ENCODE results near the gene PTPRN2. TPM values are rescaled to one million over a fixed set of nuclear protein-coding genes. Genes with fewer than 3 reads are reported as not detected.

Gene PTPRN2
- total RNA-seq, 1 experiment from 2014 or later: not detected

DNA sequence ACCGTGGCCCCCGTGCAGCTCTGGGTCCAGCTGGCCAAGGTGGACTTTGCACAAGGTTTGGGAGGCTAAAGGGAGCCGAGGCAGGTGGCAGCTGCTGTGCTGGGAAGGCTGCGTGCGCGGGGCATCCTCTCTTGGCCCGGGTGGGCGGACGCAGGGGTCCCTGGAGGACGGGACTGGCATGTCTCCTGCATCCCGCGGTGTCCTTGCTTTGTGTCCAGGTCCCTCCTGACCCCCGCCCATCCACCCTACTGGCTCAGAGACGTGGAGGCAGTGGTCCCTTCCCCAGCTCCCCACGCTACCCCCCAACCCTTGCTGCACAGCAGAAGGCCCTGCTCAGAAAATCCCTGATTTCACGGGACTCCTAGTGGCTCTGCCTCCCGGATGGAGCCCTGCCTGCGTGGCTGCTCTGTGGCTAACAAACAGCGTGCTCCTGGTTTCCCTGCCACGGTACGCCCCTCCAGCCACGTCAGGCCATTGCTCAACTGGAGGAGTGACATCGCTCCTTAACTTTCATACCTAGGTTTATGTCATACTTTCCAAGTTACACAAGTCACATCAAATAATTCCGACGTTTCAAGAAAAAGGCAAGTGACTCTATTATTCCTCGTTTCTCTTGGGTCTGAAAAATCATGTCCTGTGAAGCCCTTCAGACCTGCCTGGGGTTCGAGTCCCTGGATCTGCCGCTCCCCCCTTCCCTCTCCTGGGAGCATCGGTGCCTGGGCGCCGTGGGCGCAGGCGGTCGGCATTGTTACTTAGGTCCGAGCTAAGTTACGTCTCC, 829.0 kb downstream of the PTPRN2 start:
- H3K27ac ChIP-seq: no peak overlapping the region
- H3K9me2 ChIP-seq (ENCODE audit: insufficient read depth): no peaks in the 10 kb centered on the region
- CTCF ChIA-PET: no interaction called here
- TF ChIP-seq, protein P1, sequence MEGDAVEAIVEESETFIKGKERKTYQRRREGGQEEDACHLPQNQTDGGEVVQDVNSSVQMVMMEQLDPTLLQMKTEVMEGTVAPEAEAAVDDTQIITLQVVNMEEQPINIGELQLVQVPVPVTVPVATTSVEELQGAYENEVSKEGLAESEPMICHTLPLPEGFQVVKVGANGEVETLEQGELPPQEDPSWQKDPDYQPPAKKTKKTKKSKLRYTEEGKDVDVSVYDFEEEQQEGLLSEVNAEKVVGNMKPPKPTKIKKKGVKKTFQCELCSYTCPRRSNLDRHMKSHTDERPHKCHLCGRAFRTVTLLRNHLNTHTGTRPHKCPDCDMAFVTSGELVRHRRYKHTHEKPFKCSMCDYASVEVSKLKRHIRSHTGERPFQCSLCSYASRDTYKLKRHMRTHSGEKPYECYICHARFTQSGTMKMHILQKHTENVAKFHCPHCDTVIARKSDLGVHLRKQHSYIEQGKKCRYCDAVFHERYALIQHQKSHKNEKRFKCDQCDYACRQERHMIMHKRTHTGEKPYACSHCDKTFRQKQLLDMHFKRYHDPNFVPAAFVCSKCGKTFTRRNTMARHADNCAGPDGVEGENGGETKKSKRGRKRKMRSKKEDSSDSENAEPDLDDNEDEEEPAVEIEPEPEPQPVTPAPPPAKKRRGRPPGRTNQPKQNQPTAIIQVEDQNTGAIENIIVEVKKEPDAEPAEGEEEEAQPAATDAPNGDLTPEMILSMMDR (conservative IDR thresholded peaks at IDR 0.05): no peak
- peak; percentile 93; the same call in 1 of the 2 replicates for TF ChIP-seq EZH2 (IDR thresholded peaks at IDR 0.05; ENCODE audit: low read depth)
- H3K4me1 ChIP-seq (replicated peaks; ENCODE audit: insufficient read depth): no peaks in the 10 kb centered on the region
- intact Hi-C loops (cut with micrococcal nuclease; ENCODE audit: unreplicated experiment): no loop called here
- H3K9me3 ChIP-seq (ENCODE audit: insufficient read depth, low read depth): no peaks in the 10 kb centered on the region
- H4K20me1 ChIP-seq (ENCODE audit: insufficient read depth): no peaks in the 10 kb centered on the region
- POLR2A ChIA-PET (ENCODE audit: unreplicated experiment): no interaction called here
- H3K27me3 ChIP-seq (ENCODE audit: insufficient read depth, low read depth): peaks cover 83% of the 10 kb centered on the region
- no peaks in the 10 kb centered on the region for H3K36me3 ChIP-seq (ENCODE audit: low read depth)
- no peak overlapping the region for H3K4me3 ChIP-seq
- H2AFZ ChIP-seq: no peak overlapping the region
- no peaks in the 10 kb centered on the region for H3F3A ChIP-seq (ENCODE audit: insufficient read depth, low read depth)
- no peak for DNase-seq
- no peak overlapping the region for H3K4me2 ChIP-seq
- no peaks in the 10 kb centered on the region for H3K79me2 ChIP-seq (ENCODE audit: low read depth)
- BruUV-seq (replicated peaks): no TSS peak

DNA sequence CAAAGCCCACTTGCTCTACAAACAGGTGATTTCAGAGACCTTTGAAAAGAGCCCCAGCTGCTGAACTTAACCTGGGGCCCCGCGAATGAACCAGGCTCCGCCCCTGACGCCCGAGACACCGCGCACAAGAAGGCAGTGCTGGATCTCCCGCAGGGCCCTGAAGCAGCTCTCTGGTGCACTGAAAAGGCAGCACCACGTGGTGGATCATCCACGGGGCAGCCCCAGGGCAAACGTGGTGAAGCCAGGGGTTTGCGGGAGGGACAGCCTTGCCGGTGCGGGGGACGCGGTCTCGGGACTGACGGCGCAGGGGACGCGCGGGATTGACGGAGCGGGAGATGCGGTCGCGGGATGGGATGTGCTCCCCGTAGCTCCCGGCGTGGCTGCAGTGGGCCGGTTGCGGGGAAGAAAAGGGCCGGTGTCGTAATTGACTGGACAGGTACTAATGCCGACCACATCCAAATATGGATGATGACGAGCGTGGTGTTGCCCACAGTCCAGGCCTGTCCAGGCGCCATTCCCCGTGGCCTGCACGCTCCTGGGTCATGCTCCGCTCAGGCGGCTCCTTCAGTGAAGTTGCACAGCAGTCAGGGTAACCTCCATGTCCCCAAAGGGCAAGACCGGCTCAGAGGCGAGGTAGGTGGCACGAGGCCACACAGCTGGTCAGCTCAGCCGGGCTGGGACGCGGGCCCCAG, 829.7 kb downstream of the PTPRN2 start:
- Histone ChIP-seq H3K27ac (no peak overlapping the region), H3K9me3 (ENCODE audit: insufficient read depth, low read depth) (no peaks in the 10 kb centered on the region), H3K9me2 (ENCODE audit: insufficient read depth) (no peaks in the 10 kb centered on the region), H2AFZ (no peak overlapping the region), H3K27me3 (ENCODE audit: insufficient read depth, low read depth) (peaks cover 83% of the 10 kb centered on the region), H3K36me3 (ENCODE audit: low read depth) (no peaks in the 10 kb centered on the region), H3K4me1 (replicated peaks; ENCODE audit: insufficient read depth) (no peaks in the 10 kb centered on the region), H3F3A (ENCODE audit: insufficient read depth, low read depth) (no peaks in the 10 kb centered on the region), H3K4me2 (no peak overlapping the region), H3K4me3 (no peak overlapping the region), H4K20me1 (ENCODE audit: insufficient read depth) (no peaks in the 10 kb centered on the region), H3K79me2 (ENCODE audit: low read depth) (no peaks in the 10 kb centered on the region)
- ChIA-PET POLR2A (ENCODE audit: unreplicated experiment) (no interaction called here), CTCF (no interaction called here)
- no TSS peak for BruUV-seq (replicated peaks)
- no peak for TF ChIP-seq EZH2 (IDR thresholded peaks at IDR 0.05; ENCODE audit: low read depth)
- TF ChIP-seq, protein P1 (conservative IDR thresholded peaks at IDR 0.05): no peak
- intact Hi-C loops (cut with micrococcal nuclease; ENCODE audit: unreplicated experiment): no loop called here
- DNase-seq: no peak

DNA sequence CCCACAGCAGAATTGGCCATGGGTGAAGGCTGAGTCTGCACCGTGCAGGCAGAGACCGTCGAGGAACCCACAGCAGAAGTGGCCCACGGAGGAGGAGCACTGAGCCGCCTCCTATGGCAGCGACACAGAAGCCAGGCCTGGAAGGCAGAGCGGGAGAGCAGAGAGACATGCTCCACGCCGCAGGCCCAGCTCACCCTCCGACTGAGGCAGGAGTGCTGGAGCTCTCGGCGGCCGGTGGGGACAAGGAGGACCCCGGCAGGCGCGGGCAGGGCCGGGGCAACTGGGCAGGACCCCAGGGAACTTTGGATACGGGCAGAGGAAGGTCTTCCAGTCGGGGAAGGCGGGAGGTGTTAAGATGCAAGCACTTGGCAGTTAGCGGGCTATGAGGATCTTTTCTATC, 830.4 kb downstream of the PTPRN2 start:
- Histone ChIP-seq H3K27ac (no peak overlapping the region), H3K36me3 (ENCODE audit: low read depth) (no peaks in the 10 kb centered on the region), H3K9me3 (ENCODE audit: insufficient read depth, low read depth) (no peaks in the 10 kb centered on the region), H3K4me3 (no peak overlapping the region), H3F3A (ENCODE audit: insufficient read depth, low read depth) (no peaks in the 10 kb centered on the region), H3K4me2 (no peak overlapping the region), H2AFZ (no peak overlapping the region), H3K4me1 (replicated peaks; ENCODE audit: insufficient read depth) (no peaks in the 10 kb centered on the region), H3K79me2 (ENCODE audit: low read depth) (no peaks in the 10 kb centered on the region), H3K27me3 (ENCODE audit: insufficient read depth, low read depth) (peaks cover 87% of the 10 kb centered on the region), H3K9me2 (ENCODE audit: insufficient read depth) (no peaks in the 10 kb centered on the region), H4K20me1 (ENCODE audit: insufficient read depth) (no peaks in the 10 kb centered on the region)
- no peak for TF ChIP-seq EZH2 (IDR thresholded peaks at IDR 0.05; ENCODE audit: low read depth)
- TF ChIP-seq, protein P1 (conservative IDR thresholded peaks at IDR 0.05): no peak
- intact Hi-C loops (cut with micrococcal nuclease; ENCODE audit: unreplicated experiment): no loop called here
- CTCF ChIA-PET: no interaction called here
- DNase-seq: no peak
- POLR2A ChIA-PET (ENCODE audit: unreplicated experiment): no interaction called here
- no TSS peak for BruUV-seq (replicated peaks)

All from PC-9 (cell line).